AG04450 (cell line): ENCODE measurements around the gene SLC35E2B. TPM values are rescaled to one million over a fixed set of nuclear protein-coding genes. Genes with fewer than 3 reads are reported as not detected.

Source experiments
- CTCF ChIA-PET: fragments of 300-600, 350-600 bp; formaldehyde crosslinking; extraction: SDS; loops from one replicate; lab custom pipeline; 2022; ENCODE audit warnings: antibody characterized with exemption, inconsistent platforms; lab: Charles Lee
- POLR2A ChIA-PET: fragments of 350-600 bp; formaldehyde crosslinking; extraction: SDS; loops from one replicate; lab custom pipeline; 2021; ENCODE audit warnings: antibody characterized with exemption, inconsistent platforms; lab: Yijun Ruan, JAX
- DNase-seq: peaks from one replicate; pipeline ENCODE4 v3.0.0-alpha.2; 2011; ENCODE audit warnings: low read depth, low spot score
- H3K27ac ChIP-seq: one replicate; pipeline ENCODE4 v1.5.1; 2012; ENCODE audit warnings: low read depth, low read length, control low read depth
- H3K27me3 ChIP-seq: one replicate; pipeline ENCODE4 v1.6.0; 2012; ENCODE audit warnings: low read length; ENCODE audit not compliant: control insufficient read depth, insufficient read depth
- H3K4me3 ChIP-seq: 2 replicates; pipeline ENCODE4 v1.5.1; 2011; ENCODE audit warnings: mild to moderate bottlenecking, low read depth, low read length, control low read depth
- H3K9me3 ChIP-seq: 2 replicates; pipeline ENCODE4 v1.5.1; 2012; ENCODE audit warnings: low read length; ENCODE audit not compliant: control insufficient read depth, insufficient read depth
- polyA plus RNA-seq: library from polyadenylated mRNA; depleted of rRNA; stranded (reverse); fragments of >200 nt; gene quantifications from 2 replicates; pipeline ENCODE4 v1.2.3, GENCODE V29; 2011
- TF ChIP-seq, protein P1 (sequence below): IDR thresholded peaks from 2 replicates; pipeline ENCODE4 v1.5.1; 2011; ENCODE audit warnings: low read depth, low read length, control low read depth, inconsistent platforms

Gene SLC35E2B
- polyA plus RNA-seq, 1 experiment = 30.5 TPM

DNA sequence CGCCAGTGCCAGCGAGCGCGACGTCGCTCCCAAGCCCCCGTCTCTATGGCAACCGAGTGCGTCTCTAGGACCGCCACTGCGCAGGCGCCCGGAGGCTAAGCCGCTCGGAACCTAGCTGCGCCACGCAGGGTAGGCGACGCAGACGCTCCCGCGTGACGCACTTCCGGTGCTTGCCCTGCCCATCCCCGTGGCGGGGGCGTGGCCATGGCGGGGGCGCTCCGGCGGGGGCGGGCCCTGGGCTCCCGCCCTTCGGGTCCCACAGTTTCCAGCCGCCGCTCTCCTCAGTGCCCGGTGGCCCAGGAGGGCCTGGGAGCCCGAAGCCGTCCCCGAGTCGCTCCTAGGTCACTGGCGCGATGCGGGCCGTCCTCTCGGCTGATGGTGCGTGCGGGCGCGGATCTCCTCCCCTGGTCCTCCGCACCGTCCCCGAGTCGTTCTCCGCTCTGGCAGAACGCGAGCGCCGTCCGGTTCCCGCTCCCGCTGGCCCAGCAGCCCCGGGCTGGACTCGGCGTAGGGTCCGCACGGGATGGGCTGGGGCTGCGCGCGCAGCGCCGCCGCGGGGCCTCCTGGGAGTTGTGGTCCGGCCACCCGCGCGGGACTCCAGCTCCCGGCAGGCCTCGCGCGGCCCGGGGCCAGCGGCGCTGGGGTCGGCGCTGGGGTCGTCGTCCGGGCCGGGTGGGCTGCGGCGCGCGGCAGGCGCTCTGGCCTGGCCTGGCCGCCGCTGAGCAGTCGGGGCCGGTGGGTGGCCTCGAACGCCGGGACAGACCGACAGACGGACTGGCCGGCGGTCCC lies 77.1 kb downstream of the SLC35E2B start, which contains the start of gene MIB2:
MIB2 (plus strand) TSS at position 245 of the 789 bp plus-strand sequence. CDS start 7,953 bp downstream, outside the sequence.
- ChIA-PET CTCF (no interaction called here), POLR2A (interaction anchor here (0.5 to 3.0 kb wide), 8 partner anchors 10 to 111 kb away, joined by 3 to 12 read pairs (median 3); partner anchors contain the start of gene MMP23B)
- TF ChIP-seq, protein P1, sequence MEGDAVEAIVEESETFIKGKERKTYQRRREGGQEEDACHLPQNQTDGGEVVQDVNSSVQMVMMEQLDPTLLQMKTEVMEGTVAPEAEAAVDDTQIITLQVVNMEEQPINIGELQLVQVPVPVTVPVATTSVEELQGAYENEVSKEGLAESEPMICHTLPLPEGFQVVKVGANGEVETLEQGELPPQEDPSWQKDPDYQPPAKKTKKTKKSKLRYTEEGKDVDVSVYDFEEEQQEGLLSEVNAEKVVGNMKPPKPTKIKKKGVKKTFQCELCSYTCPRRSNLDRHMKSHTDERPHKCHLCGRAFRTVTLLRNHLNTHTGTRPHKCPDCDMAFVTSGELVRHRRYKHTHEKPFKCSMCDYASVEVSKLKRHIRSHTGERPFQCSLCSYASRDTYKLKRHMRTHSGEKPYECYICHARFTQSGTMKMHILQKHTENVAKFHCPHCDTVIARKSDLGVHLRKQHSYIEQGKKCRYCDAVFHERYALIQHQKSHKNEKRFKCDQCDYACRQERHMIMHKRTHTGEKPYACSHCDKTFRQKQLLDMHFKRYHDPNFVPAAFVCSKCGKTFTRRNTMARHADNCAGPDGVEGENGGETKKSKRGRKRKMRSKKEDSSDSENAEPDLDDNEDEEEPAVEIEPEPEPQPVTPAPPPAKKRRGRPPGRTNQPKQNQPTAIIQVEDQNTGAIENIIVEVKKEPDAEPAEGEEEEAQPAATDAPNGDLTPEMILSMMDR = no peak
- Histone ChIP-seq H3K4me3 (peak within 1 kb of the TSS; percentile 93), H3K9me3 (no peaks in the 10 kb centered on the region; the same call in 1 of the 2 replicates), H3K27me3 (no peaks in the 10 kb centered on the region), H3K27ac (peak within 1 kb of the TSS; percentile 100)
- peak; percentile 87 for DNase-seq

DNA sequence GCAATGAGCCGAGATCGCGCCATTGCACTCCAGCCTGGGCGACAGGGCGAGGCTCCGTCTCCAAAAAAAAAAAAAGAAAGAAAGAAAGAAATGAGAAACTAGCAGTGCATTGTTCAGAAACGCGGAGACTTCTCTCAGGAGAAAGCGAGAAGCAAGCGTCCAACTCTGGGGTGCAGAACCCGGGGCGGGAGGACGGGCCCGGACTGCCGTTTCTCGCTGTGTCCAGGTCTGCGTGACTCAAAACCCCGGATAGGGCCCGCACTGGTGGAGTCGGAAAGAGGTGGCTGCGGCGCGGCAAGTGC lies 77.7 kb downstream of the SLC35E2B start:
- H3K4me3 ChIP-seq = peak overlapping the region; percentile 93
- H3K27ac ChIP-seq = no peak overlapping the region
- ChIA-PET POLR2A (interaction anchor here (0.5 to 3.0 kb wide), 6 partner anchors 13 to 110 kb away, joined by 3 to 12 read pairs (median 4); partner anchors contain the start of gene MMP23B), CTCF (no interaction called here)
- no peak for DNase-seq
- H3K27me3 ChIP-seq = no peaks in the 10 kb centered on the region
- H3K9me3 ChIP-seq = no peaks in the 10 kb centered on the region; the same call in 1 of the 2 replicates
- TF ChIP-seq, protein P1 = no peak

DNA sequence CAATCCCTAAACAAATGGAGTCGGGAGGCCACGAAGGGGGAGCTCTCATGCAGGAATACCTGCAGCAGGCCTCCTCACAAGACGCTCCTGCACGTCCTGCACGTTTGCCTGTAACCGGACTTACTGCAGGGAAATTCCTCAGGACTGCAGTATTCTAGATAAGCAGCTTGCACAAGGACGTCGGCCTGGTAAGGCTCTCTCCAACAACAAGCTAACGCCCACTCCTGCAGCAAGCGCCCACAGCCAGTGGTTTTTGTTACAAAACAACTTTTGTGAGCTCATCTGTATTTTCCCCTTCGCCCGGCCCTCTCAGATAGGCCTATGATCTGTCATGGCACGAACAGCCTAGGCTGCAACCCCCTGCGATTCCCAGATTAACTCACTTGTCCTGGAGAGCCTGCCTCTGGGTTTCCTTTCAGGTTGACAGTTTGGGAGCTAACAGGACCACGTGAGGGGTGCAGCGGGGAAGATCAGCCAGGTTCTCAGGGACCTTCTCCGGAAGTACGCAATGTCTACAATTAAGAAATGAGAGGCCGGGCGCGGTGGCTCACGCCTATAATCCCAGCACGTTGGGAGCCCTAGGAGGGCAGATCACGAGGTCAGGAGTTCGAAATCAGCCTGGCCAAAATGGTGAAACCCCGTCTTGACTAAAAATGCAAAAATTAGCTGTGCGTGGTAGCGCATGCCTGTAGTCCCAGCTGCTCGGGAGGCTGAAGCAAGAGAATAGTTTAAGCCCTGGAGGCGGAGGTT lies 78.2 kb downstream of the SLC35E2B start:
- Histone ChIP-seq H3K4me3 (peak overlapping the region; percentile 93), H3K9me3 (no peaks in the 10 kb centered on the region; the same call in 1 of the 2 replicates), H3K27me3 (no peaks in the 10 kb centered on the region), H3K27ac (peak overlapping the region; percentile 39)
- CTCF ChIA-PET = interaction anchor here (0.6 to 1.4 kb wide), 2 partner anchors 40 to 212 kb away, joined by 3 to 4 read pairs; no protein-coding TSS in a partner anchor
- DNase-seq = peak; percentile 37
- POLR2A ChIA-PET = interaction anchor here (0.5 to 3.0 kb wide), 7 partner anchors 12 to 110 kb away, joined by 3 to 12 read pairs (median 3); partner anchors contain the start of gene MMP23B
- TF ChIP-seq, protein P1 = no peak

DNA sequence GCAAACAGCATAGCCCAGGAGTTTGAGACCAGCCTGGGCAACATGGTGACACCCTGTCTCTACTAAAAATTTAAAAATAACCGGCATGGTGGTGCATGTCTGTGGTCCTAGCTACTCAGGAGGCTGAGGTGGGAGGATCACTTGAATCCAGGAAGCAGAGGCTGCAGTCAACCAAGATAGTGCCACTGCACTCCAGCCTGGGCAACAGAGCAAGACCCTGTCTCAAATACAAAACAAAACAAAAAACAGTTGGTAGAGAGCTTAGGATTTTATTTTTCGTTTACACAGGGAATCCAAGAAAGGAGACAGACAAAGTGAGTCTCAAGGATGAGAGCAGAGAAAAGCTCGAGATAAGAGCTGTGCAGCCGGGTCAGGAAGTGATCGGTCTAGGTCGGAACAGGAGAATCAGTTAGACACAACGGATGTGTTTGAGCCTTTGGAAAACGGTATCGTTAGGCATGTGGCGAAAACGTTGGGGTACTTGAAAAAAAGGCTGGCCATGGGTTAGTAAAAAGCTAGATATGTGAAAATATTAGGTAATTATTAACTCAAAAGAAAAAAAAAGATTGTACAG lies 79.0 kb downstream of the SLC35E2B start:
- CTCF ChIA-PET = interaction anchor here (0.6 to 1.4 kb wide), 2 partner anchors 39 to 211 kb away, joined by 3 to 4 read pairs; no protein-coding TSS in a partner anchor
- POLR2A ChIA-PET = interaction anchor here (0.6 to 3.0 kb wide), 2 partner anchors 12 to 17 kb away, joined by 3 to 12 read pairs; partner anchors contain the start of gene MMP23B

More for the DNA sequence above, 79.0 kb downstream of the SLC35E2B start:
- no peaks in the 10 kb centered on the region; the same call in 1 of the 2 replicates for H3K9me3 ChIP-seq
- no peak overlapping the region for H3K27ac ChIP-seq
- no peaks in the 10 kb centered on the region for H3K27me3 ChIP-seq
- DNase-seq = no peak
- TF ChIP-seq, protein P1 = no peak
- H3K4me3 ChIP-seq = peak overlapping the region; percentile 93
